ENCODE results near the gene TGFBR3.

- TF ChIP-seq, protein P1, sequence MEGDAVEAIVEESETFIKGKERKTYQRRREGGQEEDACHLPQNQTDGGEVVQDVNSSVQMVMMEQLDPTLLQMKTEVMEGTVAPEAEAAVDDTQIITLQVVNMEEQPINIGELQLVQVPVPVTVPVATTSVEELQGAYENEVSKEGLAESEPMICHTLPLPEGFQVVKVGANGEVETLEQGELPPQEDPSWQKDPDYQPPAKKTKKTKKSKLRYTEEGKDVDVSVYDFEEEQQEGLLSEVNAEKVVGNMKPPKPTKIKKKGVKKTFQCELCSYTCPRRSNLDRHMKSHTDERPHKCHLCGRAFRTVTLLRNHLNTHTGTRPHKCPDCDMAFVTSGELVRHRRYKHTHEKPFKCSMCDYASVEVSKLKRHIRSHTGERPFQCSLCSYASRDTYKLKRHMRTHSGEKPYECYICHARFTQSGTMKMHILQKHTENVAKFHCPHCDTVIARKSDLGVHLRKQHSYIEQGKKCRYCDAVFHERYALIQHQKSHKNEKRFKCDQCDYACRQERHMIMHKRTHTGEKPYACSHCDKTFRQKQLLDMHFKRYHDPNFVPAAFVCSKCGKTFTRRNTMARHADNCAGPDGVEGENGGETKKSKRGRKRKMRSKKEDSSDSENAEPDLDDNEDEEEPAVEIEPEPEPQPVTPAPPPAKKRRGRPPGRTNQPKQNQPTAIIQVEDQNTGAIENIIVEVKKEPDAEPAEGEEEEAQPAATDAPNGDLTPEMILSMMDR (IDR thresholded peaks at IDR 0.05; ENCODE audit: poor library complexity), result no peak
- TF ChIP-seq EZH2phosphoT487 (IDR thresholded peaks at IDR 0.05; ENCODE audit: low read depth, severe bottlenecking, unreplicated experiment), result no peak
Observed at GRCh38 chr1:91693557-91693956, 192.4 kb downstream of the TGFBR3 start.
